ENCODE results near the gene P2RY8.
"Not testable (repeated sequence)": the region's sequence is repeated elsewhere in the genome, so short reads cannot be mapped to it uniquely, and the experiment has no call there.

P2RY8 gene

GRCh38 chrX:1450361-1451161 is 86.4 kb downstream of the P2RY8 start:
- no peak overlapping the region for H3K4me3 ChIP-seq (ENCODE audit: low read depth, low read length)
- no peak for TF ChIP-seq CTCF (IDR thresholded peaks at IDR 0.05; ENCODE audit: low read depth, low read length)

- TF ChIP-seq CTCF (IDR thresholded peaks at IDR 0.05; ENCODE audit: low read depth, low read length) = no peak
Measured at GRCh38 chrX:1449823-1450149, 87.2 kb downstream of the P2RY8 start.

GRCh38 chrX:1449036-1449822 is 87.8 kb downstream of the P2RY8 start:
- no peak overlapping the region for H3K4me3 ChIP-seq (ENCODE audit: low read depth, low read length)
- no peak for TF ChIP-seq CTCF (IDR thresholded peaks at IDR 0.05; ENCODE audit: low read depth, low read length)

More at GRCh38 chrX:1449823-1450149, 87.2 kb downstream of the P2RY8 start:
- no peak overlapping the region for H3K4me3 ChIP-seq (ENCODE audit: low read depth, low read length)

GRCh38 chrX:1448573-1449001 is 88.4 kb downstream of the P2RY8 start:
- H3K4me3 ChIP-seq (ENCODE audit: low read depth, low read length) = not testable (repeated sequence)

- H3K4me3 ChIP-seq (ENCODE audit: low read depth, low read length) = not testable (repeated sequence)
Measured at GRCh38 chrX:1447969-1448572, 88.9 kb downstream of the P2RY8 start.

- H3K4me3 ChIP-seq (ENCODE audit: low read depth, low read length) = not testable (repeated sequence)
Measured at GRCh38 chrX:1446984-1447968, 89.7 kb downstream of the P2RY8 start.

GRCh38 chrX:1444561-1445500 is 92.2 kb downstream of the P2RY8 start:
- TF ChIP-seq CTCF (IDR thresholded peaks at IDR 0.05; ENCODE audit: low read depth, low read length) = no peak
- no peak overlapping the region for H3K4me3 ChIP-seq (ENCODE audit: low read depth, low read length)
